ENCODE measurements around the gene GOLGA6C.
"Not testable (repeated sequence)": the region's sequence is repeated elsewhere in the genome, so short reads cannot be mapped to it uniquely, and the experiment has no call there.

DNA sequence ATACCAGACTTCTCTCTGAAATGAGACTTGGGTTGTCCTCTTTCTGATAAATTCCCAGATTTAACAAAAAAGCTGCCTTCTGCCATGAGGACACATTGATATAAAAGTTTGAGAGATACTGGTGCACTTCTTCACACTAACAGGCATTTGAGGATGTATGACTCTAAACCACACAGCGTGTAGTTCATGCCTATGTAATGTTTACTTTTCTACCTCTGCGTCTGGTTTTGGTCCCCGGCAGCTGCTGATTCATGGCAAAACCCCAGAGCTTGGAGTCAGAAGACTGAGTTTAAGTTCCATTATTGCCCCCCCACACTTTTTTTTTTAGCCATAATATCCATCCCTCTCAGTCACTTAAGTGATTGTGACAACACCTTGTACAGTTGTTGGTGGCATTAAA is 26.0 kb downstream of the GOLGA6C start:
- TF ChIP-seq, protein P1, sequence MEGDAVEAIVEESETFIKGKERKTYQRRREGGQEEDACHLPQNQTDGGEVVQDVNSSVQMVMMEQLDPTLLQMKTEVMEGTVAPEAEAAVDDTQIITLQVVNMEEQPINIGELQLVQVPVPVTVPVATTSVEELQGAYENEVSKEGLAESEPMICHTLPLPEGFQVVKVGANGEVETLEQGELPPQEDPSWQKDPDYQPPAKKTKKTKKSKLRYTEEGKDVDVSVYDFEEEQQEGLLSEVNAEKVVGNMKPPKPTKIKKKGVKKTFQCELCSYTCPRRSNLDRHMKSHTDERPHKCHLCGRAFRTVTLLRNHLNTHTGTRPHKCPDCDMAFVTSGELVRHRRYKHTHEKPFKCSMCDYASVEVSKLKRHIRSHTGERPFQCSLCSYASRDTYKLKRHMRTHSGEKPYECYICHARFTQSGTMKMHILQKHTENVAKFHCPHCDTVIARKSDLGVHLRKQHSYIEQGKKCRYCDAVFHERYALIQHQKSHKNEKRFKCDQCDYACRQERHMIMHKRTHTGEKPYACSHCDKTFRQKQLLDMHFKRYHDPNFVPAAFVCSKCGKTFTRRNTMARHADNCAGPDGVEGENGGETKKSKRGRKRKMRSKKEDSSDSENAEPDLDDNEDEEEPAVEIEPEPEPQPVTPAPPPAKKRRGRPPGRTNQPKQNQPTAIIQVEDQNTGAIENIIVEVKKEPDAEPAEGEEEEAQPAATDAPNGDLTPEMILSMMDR (conservative IDR thresholded peaks at IDR 0.05; ENCODE audit: low read length) = not testable (repeated sequence)
- TF ChIP-seq EZH2phosphoT487 (IDR thresholded peaks at IDR 0.05; ENCODE audit: borderline replicate concordance, low read depth, low read length) = not testable (repeated sequence)
